Measurements from ENCODE around the gene CHD5.

DNA sequence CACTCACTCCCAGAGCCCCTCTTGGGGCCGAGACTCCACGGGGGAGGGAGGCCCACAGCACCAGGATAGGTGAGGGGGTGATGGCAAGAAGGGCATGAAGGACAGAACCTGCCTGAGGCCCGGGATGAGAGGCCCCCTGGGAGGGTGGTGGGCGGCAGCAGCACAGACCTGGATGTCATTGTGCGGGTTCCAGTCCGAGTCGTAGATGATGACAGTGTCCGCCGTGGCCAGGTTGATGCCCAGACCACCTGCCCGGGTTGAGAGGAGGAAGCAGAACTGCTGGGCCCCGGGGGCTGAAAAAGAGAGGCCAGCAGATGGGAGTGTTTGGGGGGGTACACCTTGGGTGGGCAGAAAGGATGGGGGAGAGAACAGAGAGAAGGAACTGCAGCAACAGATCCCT lies 50.1 kb downstream of the CHD5 start:
- TF ChIP-seq, protein P1, sequence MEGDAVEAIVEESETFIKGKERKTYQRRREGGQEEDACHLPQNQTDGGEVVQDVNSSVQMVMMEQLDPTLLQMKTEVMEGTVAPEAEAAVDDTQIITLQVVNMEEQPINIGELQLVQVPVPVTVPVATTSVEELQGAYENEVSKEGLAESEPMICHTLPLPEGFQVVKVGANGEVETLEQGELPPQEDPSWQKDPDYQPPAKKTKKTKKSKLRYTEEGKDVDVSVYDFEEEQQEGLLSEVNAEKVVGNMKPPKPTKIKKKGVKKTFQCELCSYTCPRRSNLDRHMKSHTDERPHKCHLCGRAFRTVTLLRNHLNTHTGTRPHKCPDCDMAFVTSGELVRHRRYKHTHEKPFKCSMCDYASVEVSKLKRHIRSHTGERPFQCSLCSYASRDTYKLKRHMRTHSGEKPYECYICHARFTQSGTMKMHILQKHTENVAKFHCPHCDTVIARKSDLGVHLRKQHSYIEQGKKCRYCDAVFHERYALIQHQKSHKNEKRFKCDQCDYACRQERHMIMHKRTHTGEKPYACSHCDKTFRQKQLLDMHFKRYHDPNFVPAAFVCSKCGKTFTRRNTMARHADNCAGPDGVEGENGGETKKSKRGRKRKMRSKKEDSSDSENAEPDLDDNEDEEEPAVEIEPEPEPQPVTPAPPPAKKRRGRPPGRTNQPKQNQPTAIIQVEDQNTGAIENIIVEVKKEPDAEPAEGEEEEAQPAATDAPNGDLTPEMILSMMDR (IDR thresholded peaks at IDR 0.05): no peak
- no peak for TF ChIP-seq ZFX (IDR thresholded peaks at IDR 0.05; ENCODE audit: borderline replicate concordance)
